Common myeloid progenitor, CD34-positive (primary cell): ENCODE measurements around the gene EXOG.

Experiments used
- CTCF ChIA-PET: fragments of 350-600 bp; sonication (Branson Sonifier 250); formaldehyde crosslinking; loops from one replicate; lab custom pipeline; 2021; ENCODE audit warnings: antibody characterized with exemption; lab: Charles Lee
- POLR2A ChIA-PET: fragments of 350-600 bp; sonication (Branson Sonifier 250); formaldehyde crosslinking; loops from one replicate; lab custom pipeline; 2021; ENCODE audit warnings: antibody characterized with exemption; lab: Charles Lee
- DNase-seq, 3 donors: peaks; one replicate each; pipeline versions ENCODE4 v3.0.0 to v3.0.0-alpha.2; 2013
- H3K27ac ChIP-seq, 2 experiments: 1 replicate in 1 of 2; 2 replicates in 1 of 2; pipeline ENCODE4 v1.7.0; 2013; ENCODE audit warnings: inconsistent platforms in 2 of 2, low read length in 2 of 2, mild to moderate bottlenecking in 2 of 2, low read depth in 1 of 2, moderate library complexity in 1 of 2; ENCODE audit not compliant: severe bottlenecking in 2 of 2, insufficient read depth in 1 of 2, poor library complexity in 1 of 2
- H3K27me3 ChIP-seq, 5 experiments: replicated peaks in 2 of 5; 1 replicate in 3 of 5; 2 replicates in 2 of 5; pipeline versions ENCODE4 v1.6.1 to v1.7.0; 2013; ENCODE audit warnings: low read length in 4 of 5, mild to moderate bottlenecking in 2 of 5, moderate library complexity in 2 of 5, inconsistent platforms in 1 of 5; ENCODE audit not compliant: insufficient read depth in 5 of 5, control insufficient read depth in 4 of 5
- H3K36me3 ChIP-seq, 4 experiments: 1 replicate in 2 of 4; 2 replicates in 2 of 4; pipeline versions ENCODE4 v1.6.1 to v1.7.0; 2013; ENCODE audit warnings: low read length in 3 of 4, control low read depth in 1 of 4, mild to moderate bottlenecking in 1 of 4; ENCODE audit not compliant: control insufficient read depth in 4 of 4, insufficient read depth in 4 of 4
- H3K4me1 ChIP-seq, 4 experiments: 1 replicate in 3 of 4; 2 replicates in 1 of 4; pipeline versions ENCODE4 v1.6.1 to v1.7.1; 2013; ENCODE audit warnings: low read length in 3 of 4, mild to moderate bottlenecking in 3 of 4, control low read depth in 1 of 4, inconsistent platforms in 1 of 4, moderate library complexity in 1 of 4; ENCODE audit not compliant: control insufficient read depth in 4 of 4, insufficient read depth in 4 of 4; ENCODE audit errors: control extremely low read depth in 1 of 4
- H3K4me3 ChIP-seq, 7 experiments: 1 replicate in 4 of 7; 2 replicates in 3 of 7; pipeline versions ENCODE4 v1.5.1 to v1.7.0; 2013; ENCODE audit warnings: mild to moderate bottlenecking in 7 of 7, low read length in 6 of 7, moderate library complexity in 6 of 7, inconsistent platforms in 2 of 7, low read depth in 2 of 7, control low read depth in 1 of 7; ENCODE audit not compliant: insufficient read depth in 4 of 7, control insufficient read depth in 1 of 7; ENCODE audit errors: extremely low read depth in 1 of 7
- H3K9me3 ChIP-seq, 5 experiments: 1 replicate in 4 of 5; 2 replicates in 1 of 5; pipeline versions ENCODE4 v1.6.1 to v1.7.1; 2013; ENCODE audit warnings: low read length in 4 of 5, mild to moderate bottlenecking in 2 of 5, inconsistent platforms in 1 of 5, low read depth in 1 of 5, moderate library complexity in 1 of 5; ENCODE audit not compliant: control insufficient read depth in 4 of 5, insufficient read depth in 2 of 5; ENCODE audit errors: control extremely low read depth in 1 of 5
- WGBS: methylation state at CpG from one replicate; pipeline ENCODE4 v1.1.5; 2013; ENCODE audit not compliant: insufficient coverage; 5-methylcytosine and 5-hydroxymethylcytosine counted together

Gene EXOG

DNA sequence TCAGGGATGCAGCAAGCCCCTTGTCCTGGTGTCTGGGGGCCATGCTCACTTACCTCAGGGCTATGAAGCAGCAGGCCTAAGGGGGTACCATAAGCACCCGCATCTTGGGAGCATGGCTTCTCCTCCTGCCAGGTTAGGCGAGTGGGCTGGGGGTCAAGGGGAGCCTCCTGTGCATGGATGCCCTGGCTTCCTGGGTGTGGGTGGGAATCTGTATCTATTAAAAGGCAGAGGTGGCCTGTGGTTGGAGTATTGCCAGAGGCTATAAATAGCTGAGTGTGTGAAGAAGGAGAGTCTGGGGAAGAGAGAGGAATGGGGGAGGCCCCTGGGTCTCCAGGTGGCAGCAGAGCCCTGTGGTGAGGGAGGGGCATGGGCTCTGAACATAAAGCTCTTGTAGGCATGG is 22.9 kb upstream of the EXOG start:
- ChIA-PET CTCF (interaction anchor here (2.6 kb wide), 1 partner anchor 126 kb away, joined by 11 read pairs; the partner anchor contains the start of gene XYLB), POLR2A (no interaction called here)
- H3K4me1 ChIP-seq = peaks cover 0 to 3% (median 0%) of the 10 kb centered on the region in 4 experiments
- peaks cover 0 to 1% (median 0%) of the 10 kb centered on the region in 4 experiments for H3K36me3 ChIP-seq
- WGBS = no CpG with 5 or more reads among the region's 2 CpGs
- H3K27ac ChIP-seq = no peak overlapping the region
- no peak overlapping the region for H3K4me3 ChIP-seq
- H3K27me3 ChIP-seq = no peaks in the 10 kb centered on the region
- H3K9me3 ChIP-seq = peaks cover 4 to 25% (median 8%) of the 10 kb centered on the region in 5 experiments
- no peak for DNase-seq

- Histone ChIP-seq H3K4me1 (peaks cover 0 to 3% (median 0%) of the 10 kb centered on the region in 4 experiments), H3K27me3 (no peaks in the 10 kb centered on the region), H3K27ac (no peak overlapping the region), H3K9me3 (peaks cover 0 to 7% (median 4%) of the 10 kb centered on the region in 5 experiments), H3K36me3 (peaks cover 0 to 9% (median under 1%) of the 10 kb centered on the region in 4 experiments), H3K4me3 (no peak overlapping the region)
- no peak for DNase-seq
- 100% methylated on average over 6 of the region's 7 CpGs for WGBS
- ChIA-PET POLR2A (no interaction called here), CTCF (interaction anchor here (0.7 to 10.0 kb wide), 2 partner anchors 17 to 130 kb away, joined by 3 to 98 read pairs; partner anchors contain the start of gene XYLB)
Observed at GRCh38 chr3:38474928-38475605, 21.1 kb upstream of the EXOG start.

DNA sequence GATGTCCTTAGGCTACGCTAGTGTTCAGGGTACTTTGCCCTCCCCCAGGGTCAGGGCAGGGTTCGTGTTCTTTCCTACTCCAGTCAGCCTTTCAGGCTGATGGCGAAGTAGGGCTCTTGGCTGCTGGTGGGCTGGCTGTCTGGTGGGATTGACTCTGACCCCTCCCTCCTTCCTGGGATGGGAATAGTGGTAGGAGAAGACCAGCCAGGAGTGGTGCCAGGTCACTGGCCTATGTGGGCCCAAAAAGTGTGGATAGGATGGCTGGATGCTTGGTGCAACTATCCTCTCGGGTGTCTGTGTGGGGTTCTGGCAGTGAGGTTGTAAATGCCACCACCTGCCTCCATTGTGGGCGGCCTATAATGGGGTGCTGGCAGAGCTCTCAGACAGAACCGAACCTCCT is 20.4 kb upstream of the EXOG start:
- POLR2A ChIA-PET = no interaction called here
- H3K4me3 ChIP-seq = no peak overlapping the region
- H3K4me1 ChIP-seq = peaks cover 0 to 3% (median 0%) of the 10 kb centered on the region in 4 experiments
- H3K27me3 ChIP-seq = no peaks in the 10 kb centered on the region
- CTCF ChIA-PET = interaction anchor here (0.7 to 10.0 kb wide), 2 partner anchors 16 to 130 kb away, joined by 3 to 98 read pairs; partner anchors contain the start of gene XYLB
- DNase-seq = no peak
- H3K27ac ChIP-seq = no peak overlapping the region
- H3K9me3 ChIP-seq = peaks cover 0 to under 1% (median 0%) of the 10 kb centered on the region in 5 experiments
- WGBS = 100% methylated on average over 6 of the region's 6 CpGs
- H3K36me3 ChIP-seq = peaks cover 1 to 14% (median 4%) of the 10 kb centered on the region in 4 experiments

DNA sequence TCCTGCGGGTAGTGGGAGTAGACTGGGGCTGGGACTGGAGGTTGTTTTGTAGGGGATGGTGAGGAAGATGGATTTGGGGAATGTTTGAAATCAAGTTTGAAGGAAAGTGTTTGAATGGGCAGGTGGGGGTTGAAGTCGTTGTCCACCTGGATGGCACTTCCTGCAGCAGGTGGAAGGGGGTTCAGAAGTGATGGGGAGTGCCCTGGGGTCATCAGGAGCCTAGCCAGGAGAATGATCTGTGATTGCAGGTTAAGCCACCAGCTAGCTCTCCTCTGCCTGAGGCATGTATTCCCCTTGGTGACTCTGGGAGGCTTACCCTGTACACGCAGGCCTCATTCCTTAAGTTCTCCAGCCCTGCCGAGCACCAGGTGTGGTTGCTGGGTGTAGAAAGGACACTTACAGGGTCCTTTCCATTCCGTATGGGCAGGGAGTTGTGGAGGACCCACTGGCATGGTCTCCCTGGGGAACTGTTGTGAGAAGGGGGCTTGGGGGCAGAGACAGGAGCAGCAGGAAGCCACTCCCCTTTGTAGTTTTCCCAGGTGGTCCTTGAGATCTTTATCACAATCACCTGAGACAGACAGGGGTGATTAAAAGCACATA is 19.9 kb upstream of the EXOG start:
- POLR2A ChIA-PET = no interaction called here
- Histone ChIP-seq H3K27ac (no peak overlapping the region), H3K36me3 (peaks cover 3 to 19% (median 9%) of the 10 kb centered on the region in 4 experiments), H3K4me3 (no peak overlapping the region), H3K9me3 (no peaks in the 10 kb centered on the region), H3K27me3 (no peaks in the 10 kb centered on the region), H3K4me1 (peaks cover 0 to 3% (median 0%) of the 10 kb centered on the region in 4 experiments)
- no peak for DNase-seq
- CTCF ChIA-PET = interaction anchor here (10.0 kb wide), 1 partner anchor 131 kb away, joined by 98 read pairs; the partner anchor contains the start of gene XYLB
- WGBS = 100% methylated on average over 3 of the region's 5 CpGs

- H3K4me1 ChIP-seq = peaks cover 0 to 3% (median 0%) of the 10 kb centered on the region in 4 experiments
- WGBS = 97% methylated on average over 16 of the region's 21 CpGs
- ChIA-PET CTCF (interaction anchor here (10.0 kb wide), 1 partner anchor 132 kb away, joined by 98 read pairs; the partner anchor contains the start of gene XYLB), POLR2A (no interaction called here)
- H3K27ac ChIP-seq = no peak overlapping the region
- no peaks in the 10 kb centered on the region for H3K27me3 ChIP-seq
- H3K4me3 ChIP-seq = no peak overlapping the region
- no peak for DNase-seq
- no peaks in the 10 kb centered on the region for H3K9me3 ChIP-seq
- peaks cover 10 to 24% (median 12%) of the 10 kb centered on the region in 4 experiments for H3K36me3 ChIP-seq
Observed at GRCh38 chr3:38477057-38477820, 18.9 kb upstream of the EXOG start.

- 95% methylated on average over 9 of the region's 15 CpGs for WGBS
- ChIA-PET CTCF (interaction anchor here (0.7 to 10.0 kb wide), 3 partner anchors 12 to 132 kb away, joined by 3 to 98 read pairs (median 4); partner anchors contain the start of gene XYLB), POLR2A (no interaction called here)
- DNase-seq = no peak
- peaks cover 0 to 3% (median 0%) of the 10 kb centered on the region in 4 experiments for H3K4me1 ChIP-seq
- H3K36me3 ChIP-seq = peaks cover 10 to 25% (median 18%) of the 10 kb centered on the region in 4 experiments
- H3K9me3 ChIP-seq = no peaks in the 10 kb centered on the region
- H3K27me3 ChIP-seq = no peaks in the 10 kb centered on the region
- H3K27ac ChIP-seq = no peak overlapping the region
- no peak overlapping the region for H3K4me3 ChIP-seq
Observed at GRCh38 chr3:38477839-38478450, 18.2 kb upstream of the EXOG start.
